LNCAP (cell line): Measurements from ENCODE around the gene SLC14A1.

ENCODE experiments used
- TF ChIP-seq, protein P1 (sequence below): fragments of 450-650 bp; IDR thresholded peaks from 2 replicates; pipeline ENCODE4 v1.5.1; 2017; ENCODE audit warnings: mild to moderate bottlenecking

SLC14A1 gene

DNA sequence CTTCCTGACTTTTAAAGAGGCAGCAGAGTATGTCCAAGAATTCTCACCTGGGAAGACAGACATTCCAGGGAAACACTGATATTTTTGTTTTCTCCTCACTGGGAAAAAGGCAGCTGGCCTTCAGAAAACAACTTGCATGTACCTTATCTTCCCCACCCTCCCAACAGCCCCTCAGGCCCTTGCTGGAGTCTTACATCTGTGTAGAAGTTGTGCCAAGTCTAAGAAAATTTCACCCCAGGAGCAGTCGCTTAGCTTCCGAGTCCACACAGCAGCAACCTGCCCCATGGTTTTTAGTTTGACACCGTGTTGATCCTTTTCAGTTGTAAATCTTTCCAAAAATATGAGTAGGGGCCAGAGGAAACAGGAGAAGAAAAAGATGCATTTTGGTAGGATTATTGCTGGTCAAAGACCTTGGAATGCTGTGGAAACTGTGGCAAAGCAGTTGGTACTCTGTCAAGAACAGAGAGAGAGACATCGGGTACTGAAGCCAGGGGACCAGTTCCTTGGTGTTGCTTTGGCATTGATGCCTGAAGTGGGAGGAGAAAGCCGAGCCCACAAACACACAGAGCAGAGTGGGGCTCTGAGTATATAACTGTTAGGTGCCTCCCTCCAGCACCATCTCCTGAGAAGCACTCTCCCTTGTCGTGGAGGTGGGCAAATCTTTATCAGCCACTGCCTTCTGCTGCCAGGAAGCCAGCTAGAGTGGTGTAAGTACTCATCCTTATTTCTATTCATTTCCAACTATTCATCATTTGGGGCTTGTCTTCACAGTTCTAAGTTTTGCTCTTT is at the start of gene SLC14A1:
SLC14A1 (plus strand) TSS at position 615 of the 789 bp plus-strand sequence. CDS start 6,140 bp downstream, outside the sequence.
- TF ChIP-seq, protein P1, sequence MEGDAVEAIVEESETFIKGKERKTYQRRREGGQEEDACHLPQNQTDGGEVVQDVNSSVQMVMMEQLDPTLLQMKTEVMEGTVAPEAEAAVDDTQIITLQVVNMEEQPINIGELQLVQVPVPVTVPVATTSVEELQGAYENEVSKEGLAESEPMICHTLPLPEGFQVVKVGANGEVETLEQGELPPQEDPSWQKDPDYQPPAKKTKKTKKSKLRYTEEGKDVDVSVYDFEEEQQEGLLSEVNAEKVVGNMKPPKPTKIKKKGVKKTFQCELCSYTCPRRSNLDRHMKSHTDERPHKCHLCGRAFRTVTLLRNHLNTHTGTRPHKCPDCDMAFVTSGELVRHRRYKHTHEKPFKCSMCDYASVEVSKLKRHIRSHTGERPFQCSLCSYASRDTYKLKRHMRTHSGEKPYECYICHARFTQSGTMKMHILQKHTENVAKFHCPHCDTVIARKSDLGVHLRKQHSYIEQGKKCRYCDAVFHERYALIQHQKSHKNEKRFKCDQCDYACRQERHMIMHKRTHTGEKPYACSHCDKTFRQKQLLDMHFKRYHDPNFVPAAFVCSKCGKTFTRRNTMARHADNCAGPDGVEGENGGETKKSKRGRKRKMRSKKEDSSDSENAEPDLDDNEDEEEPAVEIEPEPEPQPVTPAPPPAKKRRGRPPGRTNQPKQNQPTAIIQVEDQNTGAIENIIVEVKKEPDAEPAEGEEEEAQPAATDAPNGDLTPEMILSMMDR: no peak

- TF ChIP-seq, protein P1: no peak
Measured at GRCh38 chr18:45677276-45677807, 46.6 kb upstream of the SLC14A1 start.

- TF ChIP-seq, protein P1: no peak
Measured at GRCh38 chr18:45678441-45678840, 45.5 kb upstream of the SLC14A1 start.

DNA sequence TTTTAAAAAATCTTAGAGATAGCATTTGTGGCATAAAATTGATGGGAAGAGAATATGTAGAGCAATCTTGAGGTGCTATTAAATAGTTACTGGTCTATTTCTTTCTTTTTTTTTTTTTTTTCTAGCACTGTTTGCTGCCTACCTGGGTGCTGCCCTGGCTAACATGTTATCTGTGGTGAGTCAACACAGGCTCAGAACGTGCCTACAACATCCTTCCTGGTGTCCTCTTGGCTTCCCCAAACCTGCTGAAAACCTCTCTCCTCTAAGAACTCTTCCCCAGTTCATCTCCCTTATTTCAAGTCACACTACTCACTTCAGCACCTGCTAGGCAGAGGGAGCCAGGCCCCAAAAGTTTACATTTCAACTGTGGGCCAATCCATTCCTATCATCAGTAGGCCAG is 45.1 kb upstream of the SLC14A1 start:
- TF ChIP-seq, protein P1: no peak

GRCh38 chr18:45680066-45680690 is 43.8 kb upstream of the SLC14A1 start:
- TF ChIP-seq, protein P1: no peak

DNA sequence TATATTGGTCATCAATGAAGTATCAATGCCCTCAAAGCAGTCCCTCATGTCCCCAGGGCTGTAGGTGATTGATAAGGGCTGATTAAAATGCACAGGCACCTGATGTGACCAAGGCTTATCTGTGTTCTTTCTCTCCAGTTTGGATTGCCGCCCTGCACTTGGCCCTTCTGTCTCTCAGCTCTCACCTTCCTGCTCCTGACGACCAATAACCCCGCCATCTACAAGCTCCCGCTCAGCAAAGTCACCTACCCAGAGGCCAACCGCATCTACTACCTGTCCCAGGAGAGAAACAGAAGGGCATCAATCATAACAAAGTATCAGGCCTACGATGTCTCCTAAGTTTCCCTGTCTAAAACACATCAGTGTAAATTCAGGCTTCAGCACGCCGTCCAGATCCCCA is 41.8 kb upstream of the SLC14A1 start:
- TF ChIP-seq, protein P1: no peak

- TF ChIP-seq, protein P1: no peak
Measured at GRCh38 chr18:45684341-45685115, 39.5 kb upstream of the SLC14A1 start.
